Progenitor cell of endocrine pancreas (in vitro differentiated cells): Measurements from ENCODE around the gene MYEOV. TPM values are rescaled to one million over a fixed set of nuclear protein-coding genes. Genes with fewer than 3 reads are reported as not detected.
A peak's percentile ranks its signal among the peaks of the same experiment; 100 is the strongest.

ENCODE experiments used
- DNase-seq: peaks from one replicate; pipeline ENCODE4 v3.0.0; 2021; ENCODE audit warnings: low spot score; ENCODE audit not compliant: unreplicated experiment
- H3K27ac Mint-ChIP-seq: 2 replicates; pipeline ENCODE4 v1.8.0; 2021; ENCODE audit warnings: mild to moderate bottlenecking, moderate library complexity, mixed read lengths
- H3K27me3 Mint-ChIP-seq: 2 replicates; pipeline ENCODE4 v1.8.0; 2021; ENCODE audit warnings: mixed read lengths
- H3K36me3 Mint-ChIP-seq: 2 replicates; pipeline ENCODE4 v1.8.0; 2022; ENCODE audit warnings: mixed read lengths; ENCODE audit not compliant: insufficient read depth
- H3K4me1 Mint-ChIP-seq: 2 replicates; pipeline ENCODE4 v1.8.0; 2021; ENCODE audit warnings: low read depth, mixed read lengths
- H3K4me3 Mint-ChIP-seq: 2 replicates; pipeline ENCODE4 v1.8.0; 2021; ENCODE audit warnings: low read depth, mild to moderate bottlenecking, moderate library complexity, mixed read lengths
- H3K9me3 Mint-ChIP-seq: 2 replicates; pipeline ENCODE4 v1.8.0; 2021; ENCODE audit warnings: low read depth, mixed read lengths
- CTCF ChIP-seq: fragments of 200-600 bp; sonication (generic); IDR thresholded peaks from one replicate; pipeline ENCODE4 v1.5.0; 2021; ENCODE audit warnings: antibody characterized with exemption, mild to moderate bottlenecking; ENCODE audit not compliant: unreplicated experiment
- total RNA-seq: library from RNA; stranded (reverse); gene quantifications from 2 replicates; pipeline ENCODE4 v1.2.1, GENCODE V29; 2021

The MYEOV gene
- total RNA-seq, 1 donor from 2014 or later: 0.14 TPM

GRCh38 chr11:69339041-69339733, 45.2 kb downstream of the MYEOV start:
- H3K36me3 Mint-ChIP-seq: peaks cover 2% of the 10 kb centered on the region
- peaks cover 3% of the 10 kb centered on the region for H3K27me3 Mint-ChIP-seq
- peaks cover 12% of the 10 kb centered on the region for H3K4me1 Mint-ChIP-seq
- peaks cover 7% of the 10 kb centered on the region for H3K9me3 Mint-ChIP-seq
- DNase-seq: no peak
- no peak for TF ChIP-seq CTCF
- peak overlapping the region; percentile 90 for H3K27ac Mint-ChIP-seq
- H3K4me3 Mint-ChIP-seq: no peak overlapping the region

- Mint-ChIP-seq H3K27me3 (peaks cover 3% of the 10 kb centered on the region), H3K36me3 (peaks cover 2% of the 10 kb centered on the region), H3K27ac (no peak overlapping the region), H3K4me3 (no peak overlapping the region), H3K9me3 (peaks cover 7% of the 10 kb centered on the region), H3K4me1 (peaks cover 12% of the 10 kb centered on the region)
- no peak for TF ChIP-seq CTCF
- no peak for DNase-seq
These were observed 46.1 kb downstream of the MYEOV start for GRCh38 chr11:69339983-69340565.

- Mint-ChIP-seq H3K36me3 (peaks cover 2% of the 10 kb centered on the region), H3K4me1 (peaks cover 5% of the 10 kb centered on the region), H3K9me3 (peaks cover 7% of the 10 kb centered on the region), H3K27me3 (peaks cover 3% of the 10 kb centered on the region), H3K4me3 (no peak overlapping the region), H3K27ac (no peak overlapping the region)
- no peak for DNase-seq
- no peak for TF ChIP-seq CTCF
These were observed 48.8 kb downstream of the MYEOV start for GRCh38 chr11:69342588-69343330.

- Mint-ChIP-seq H3K27me3 (peaks cover 3% of the 10 kb centered on the region), H3K36me3 (peaks cover 2% of the 10 kb centered on the region), H3K27ac (no peak overlapping the region), H3K9me3 (peaks cover 7% of the 10 kb centered on the region), H3K4me1 (peaks cover 4% of the 10 kb centered on the region), H3K4me3 (no peak overlapping the region)
- no peak for DNase-seq
- TF ChIP-seq CTCF: no peak
These were observed 49.7 kb downstream of the MYEOV start for GRCh38 chr11:69343401-69344321.
